ENCODE results near the gene CLEC16A. TPM values are rescaled to one million over a fixed set of nuclear protein-coding genes. Genes with fewer than 3 reads are reported as not detected.

CLEC16A gene
- total and polyA plus RNA-seq, 9 of the 15 experiments (the other 6 are each of a cell fraction or from before 2014, with no cell fraction given): 1.00 to 22.3 (median 10.0) TPM

DNA sequence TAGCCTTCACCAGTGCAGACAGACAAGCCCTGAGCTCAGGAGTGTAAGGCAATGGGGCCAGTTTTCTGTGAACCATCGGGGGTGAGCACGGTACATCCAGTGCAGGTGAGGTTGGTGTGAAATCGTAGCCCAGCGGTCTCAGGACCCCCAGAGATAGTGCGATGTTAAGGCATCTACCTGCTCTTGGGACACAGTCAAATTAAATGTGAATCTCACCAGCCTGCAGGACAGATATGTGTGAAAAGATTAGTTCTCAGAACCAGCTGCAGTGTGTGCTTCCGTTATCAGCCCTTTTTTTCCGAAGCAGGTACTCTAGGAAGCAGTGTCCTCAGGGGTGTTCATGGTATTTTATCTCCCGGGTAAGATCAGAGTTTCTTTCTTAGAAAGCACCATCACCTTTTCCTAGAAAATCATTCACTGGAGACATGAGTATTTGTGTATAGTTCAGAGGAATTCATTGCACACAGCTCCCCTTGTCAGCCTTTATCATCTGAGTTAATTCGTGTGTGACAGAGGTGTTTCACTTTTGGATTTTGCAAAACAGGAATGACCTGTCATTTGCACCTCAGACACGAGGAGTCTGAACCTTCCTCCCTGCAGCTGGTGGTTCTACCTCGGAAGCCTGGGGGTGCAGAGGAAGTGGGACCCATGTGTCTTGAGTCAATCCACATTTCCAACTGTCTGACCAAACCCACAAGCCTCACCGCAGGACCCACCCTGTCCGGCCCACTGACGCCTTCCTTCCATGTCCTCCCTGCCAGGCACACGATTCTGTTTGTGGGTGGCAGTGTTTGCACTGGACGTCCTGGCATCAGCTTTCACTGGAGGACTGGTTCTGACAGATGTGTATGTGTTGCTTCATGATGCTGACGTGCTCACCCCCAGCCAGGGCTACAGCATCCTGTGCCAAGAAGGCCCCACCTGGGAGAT is 107.8 kb downstream of the CLEC16A start (continued):
- TF ChIP-seq KDM1A (IDR thresholded peaks at IDR 0.05): peak; percentile 65 to 90; a peak in 3 of 4 replicates
- TF ChIP-seq TCF7L2 (IDR thresholded peaks at IDR 0.05; ENCODE audit: low read depth, low read length): no peak
- TF ChIP-seq, protein P1, sequence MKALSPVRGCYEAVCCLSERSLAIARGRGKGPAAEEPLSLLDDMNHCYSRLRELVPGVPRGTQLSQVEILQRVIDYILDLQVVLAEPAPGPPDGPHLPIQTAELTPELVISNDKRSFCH (CRISPR knock-in tag; IDR thresholded peaks at IDR 0.05): no peak
- TF ChIP-seq, protein P1 (tag; IDR thresholded peaks at IDR 0.05): no peak
- TF ChIP-seq SAP30 (IDR thresholded peaks at IDR 0.05; ENCODE audit: borderline replicate concordance, insufficient read depth, low read depth, low read length, poor library complexity, severe bottlenecking): no peak
- peak; percentile 55; the same call in 1 of the 2 replicates for TF ChIP-seq TCF3 (CRISPR knock-in tag; IDR thresholded peaks at IDR 0.05)
- TF ChIP-seq ZNF830 (CRISPR knock-in tag; IDR thresholded peaks at IDR 0.05): no peak
- no peak for TF ChIP-seq POLR3G (IDR thresholded peaks at IDR 0.05; ENCODE audit: extremely low read depth, insufficient read length, insufficient replicate concordance)
- TF ChIP-seq SMAD2 (IDR thresholded peaks at IDR 0.05; ENCODE audit: low read depth, low read length): no peak
- no peak for TF ChIP-seq BDP1 (IDR thresholded peaks at IDR 0.05; ENCODE audit: insufficient read depth, insufficient read length)
- no peak for TF ChIP-seq MBD2 (IDR thresholded peaks at IDR 0.05; ENCODE audit: borderline replicate concordance, low read depth)
- TF ChIP-seq, protein P2, sequence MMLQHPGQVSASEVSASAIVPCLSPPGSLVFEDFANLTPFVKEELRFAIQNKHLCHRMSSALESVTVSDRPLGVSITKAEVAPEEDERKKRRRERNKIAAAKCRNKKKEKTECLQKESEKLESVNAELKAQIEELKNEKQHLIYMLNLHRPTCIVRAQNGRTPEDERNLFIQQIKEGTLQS (IDR thresholded peaks at IDR 0.05): peak; percentile 19; the same call in 1 of the 2 replicates
- TF ChIP-seq, protein P2 (CRISPR knock-in tag; conservative IDR thresholded peaks at IDR 0.05): no peak
- no peak for TF ChIP-seq NFRKB (IDR thresholded peaks at IDR 0.05; ENCODE audit: low read depth)
- peak; percentile 75 for TF ChIP-seq EP300 (IDR thresholded peaks at IDR 0.05; ENCODE audit: low read length)
- peak; percentile 94 for TF ChIP-seq ZEB2 (IDR thresholded peaks at IDR 0.05)
- 0 out of 4 replicates have a peak, but pooled peaks of 1 of the 2 experiments have one; percentile 6 for TF ChIP-seq NRF1 (conservative IDR thresholded peaks at IDR 0.05 in 1 of 2, IDR thresholded peaks at IDR 0.05 in 1 of 2)
- TF ChIP-seq WHSC1 (IDR thresholded peaks at IDR 0.05; ENCODE audit: low read length): no peak
- TF ChIP-seq ARNT (IDR thresholded peaks at IDR 0.05): no peak
- TF ChIP-seq HDGF (IDR thresholded peaks at IDR 0.05): no peak
- TF ChIP-seq, protein P3, sequence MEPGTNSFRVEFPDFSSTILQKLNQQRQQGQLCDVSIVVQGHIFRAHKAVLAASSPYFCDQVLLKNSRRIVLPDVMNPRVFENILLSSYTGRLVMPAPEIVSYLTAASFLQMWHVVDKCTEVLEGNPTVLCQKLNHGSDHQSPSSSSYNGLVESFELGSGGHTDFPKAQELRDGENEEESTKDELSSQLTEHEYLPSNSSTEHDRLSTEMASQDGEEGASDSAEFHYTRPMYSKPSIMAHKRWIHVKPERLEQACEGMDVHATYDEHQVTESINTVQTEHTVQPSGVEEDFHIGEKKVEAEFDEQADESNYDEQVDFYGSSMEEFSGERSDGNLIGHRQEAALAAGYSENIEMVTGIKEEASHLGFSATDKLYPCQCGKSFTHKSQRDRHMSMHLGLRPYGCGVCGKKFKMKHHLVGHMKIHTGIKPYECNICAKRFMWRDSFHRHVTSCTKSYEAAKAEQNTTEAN (CRISPR knock-in tag; IDR thresholded peaks at IDR 0.05): no peak
- TF ChIP-seq ZKSCAN8 (CRISPR knock-in tag; IDR thresholded peaks at IDR 0.05): no peak
- no peak for TF ChIP-seq ZKSCAN3 (CRISPR knock-in tag; IDR thresholded peaks at IDR 0.05)
- no peak for TF ChIP-seq SIN3A (IDR thresholded peaks at IDR 0.05; ENCODE audit: borderline replicate concordance in 2 of 2, control insufficient read depth in 1 of 2, low read depth in 2 of 2, low read length in 2 of 2)
- no peak; the same call in 1 of the 2 replicates for TF ChIP-seq STAT5A (IDR thresholded peaks at IDR 0.05; ENCODE audit: borderline replicate concordance, low read length)
- TF ChIP-seq MAZ (CRISPR knock-in tag; conservative IDR thresholded peaks at IDR 0.05 in 1 of 2, IDR thresholded peaks at IDR 0.05 in 1 of 2): no peak
- TF ChIP-seq FOS (IDR thresholded peaks at IDR 0.05; ENCODE audit: extremely low read depth, insufficient read length): no peak
- TF ChIP-seq ZNF175 (CRISPR knock-in tag; IDR thresholded peaks at IDR 0.05; ENCODE audit: low read depth): no peak

Measured in K562 (cell line).